HG02884 (cell line): Measurements from ENCODE around the gene ISY1.
"Not testable (repeated sequence)": the region's sequence is repeated elsewhere in the genome, so short reads cannot be mapped to it uniquely, and the experiment has no call there.

Experiments used
- ATAC-seq: cut with Tn5 transposase; IDR thresholded peaks from one replicate; pipeline ENCODE4 v1.9.1; 2021; ENCODE audit warnings: mild to moderate bottlenecking, moderate library complexity; ENCODE audit not compliant: unreplicated experiment

ISY1 gene

GRCh38 chr3:129121016-129121791, 39.7 kb downstream of the ISY1 start:
- no peak for ATAC-seq

- peak; percentile 76 for ATAC-seq
Observed at GRCh38 chr3:129120254-129121004, 40.4 kb downstream of the ISY1 start.

- ATAC-seq, result no peak
Observed at GRCh38 chr3:129119365-129120100, 41.3 kb downstream of the ISY1 start.

- no peak for ATAC-seq
Observed at GRCh38 chr3:129118745-129119144, 42.1 kb downstream of the ISY1 start.

- no peak for ATAC-seq
Observed at GRCh38 chr3:129117134-129117533, 43.7 kb downstream of the ISY1 start.

- ATAC-seq, result no peak
Observed at GRCh38 chr3:129116482-129116946, 44.3 kb downstream of the ISY1 start.

GRCh38 chr3:129114455-129114854, 46.4 kb downstream of the ISY1 start:
- no peak for ATAC-seq

GRCh38 chr3:129112308-129113052, 48.4 kb downstream of the ISY1 start:
- no peak for ATAC-seq

GRCh38 chr3:129111076-129111780, 49.6 kb downstream of the ISY1 start:
- not testable (repeated sequence) for ATAC-seq

- no peak for ATAC-seq
Observed at GRCh38 chr3:129107793-129108192, 53.1 kb downstream of the ISY1 start.

GRCh38 chr3:129106866-129107565, 53.8 kb downstream of the ISY1 start:
- no peak for ATAC-seq

GRCh38 chr3:129106320-129106719, 54.5 kb downstream of the ISY1 start:
- no peak for ATAC-seq

GRCh38 chr3:129105862-129106261, 55.0 kb downstream of the ISY1 start:
- ATAC-seq, result no peak

GRCh38 chr3:129104498-129105079, 56.3 kb downstream of the ISY1 start:
- no peak for ATAC-seq

- ATAC-seq, result no peak
Observed at GRCh38 chr3:129104051-129104450, 56.8 kb downstream of the ISY1 start.

- no peak for ATAC-seq
Observed at GRCh38 chr3:129103296-129103695, 57.6 kb downstream of the ISY1 start.

GRCh38 chr3:129101370-129102138, 59.3 kb downstream of the ISY1 start:
- ATAC-seq, result no peak

GRCh38 chr3:129100274-129100673, 60.6 kb downstream of the ISY1 start:
- ATAC-seq, result no peak
